Gastrocnemius medialis (tissue), 4 donors: Measurements from ENCODE around the gene DCAF16. TPM values are rescaled to one million over a fixed set of nuclear protein-coding genes. Genes with fewer than 3 reads are reported as not detected.

ENCODE experiments used
- ATAC-seq, 2 donors: fragments of 150-250 bp; one replicate each; pipeline ENCODE4 v1.9.1; 2016
- DNase-seq, 2 donors: peaks; one replicate each; pipeline ENCODE4 v3.0.0-alpha.2; 2019
- H3K27ac ChIP-seq, 4 donors: fragments of 200-600 bp; sonication (generic); 1 replicate in 1 of 4; 2 replicates in 3 of 4; pipeline ENCODE4 v1.5.1; 2016 to 2018; ENCODE audit warnings: mild to moderate bottlenecking in 2 of 4, moderate library complexity in 1 of 4
- H3K27me3 ChIP-seq, 3 donors: fragments of 200-600 bp; sonication (generic) in 2 of 3; 1 replicate in 1 of 3; 2 replicates in 2 of 3; pipeline versions ENCODE4 v1.5.1 to v1.6.0; 2016 to 2019; ENCODE audit warnings: mild to moderate bottlenecking in 1 of 3, moderate library complexity in 1 of 3
- H3K36me3 ChIP-seq, 2 donors: fragments of 200-600 bp; sonication (generic) in 1 of 2; one replicate each; pipeline ENCODE4 v1.5.1; 2017 to 2018
- H3K4me1 ChIP-seq, 2 donors: fragments of 200-600 bp; sonication (generic) in 1 of 2; one replicate each; pipeline ENCODE4 v1.5.1; 2016 to 2017; ENCODE audit warnings: mild to moderate bottlenecking in 2 of 2
- H3K4me3 ChIP-seq, 4 donors: fragments of 200-600 bp; sonication (generic) in 3 of 4; 1 replicate in 1 of 4; 2 replicates in 3 of 4; pipeline ENCODE4 v1.5.1; 2016 to 2019; ENCODE audit warnings: mild to moderate bottlenecking in 2 of 4
- H3K9me3 ChIP-seq, 3 donors: fragments of 200-600 bp; sonication (generic) in 2 of 3; 1 replicate in 1 of 3; 2 replicates in 2 of 3; pipeline ENCODE4 v1.5.1; 2016 to 2019
- CTCF ChIP-seq, 5 experiments: fragments of 450-650 bp in 3 of 5; fragments of 200-600 bp in 2 of 5; sonication (generic) in 2 of 5; IDR thresholded peaks in 4 of 5; conservative IDR thresholded peaks in 1 of 5; 1 replicate in 4 of 5; 2 replicates in 1 of 5; pipeline ENCODE4 v1.5.1; 2016 to 2019; ENCODE audit warnings: antibody characterized with exemption in 5 of 5, mild to moderate bottlenecking in 3 of 5, moderate library complexity in 3 of 5
- POLR2A ChIP-seq, 2 donors: fragments of 450-650 bp; IDR thresholded peaks; one replicate each; pipeline ENCODE4 v1.6.1; 2017; ENCODE audit warnings: antibody characterized with exemption in 2 of 2, mild to moderate bottlenecking in 2 of 2, moderate library complexity in 2 of 2
- in situ Hi-C, 4 donors: fragments of 200-750 bp; cut with MboI; loops; one replicate each; pipeline versions ENCODE4 v1.15.0 to v1.8.0; 2017; ENCODE audit warnings: low sequenced_read_pairs in 4 of 4
- intact Hi-C: fragments of 100-400 bp; cut with DNase I; formaldehyde crosslinking; loops from one replicate; pipeline ENCODE4 v1.15.1; 2023; ENCODE audit warnings: low total_unique reads
- total RNA-seq, 4 donors: library from RNA; depleted of rRNA; stranded (reverse); fragments of >200 nt; gene quantifications; one replicate each; pipeline versions ENCODE4 v1.1.0 to v1.2.3, GENCODE V29; 2016

DCAF16 gene
- total RNA-seq, 4 donors from 2014 or later = 5.8 to 12.3 (median 8.2) TPM

GRCh38 chr4:17765514-17766286, 44.9 kb downstream of the DCAF16 start:
- Histone ChIP-seq H3K27ac (no peak overlapping the region), H3K4me3 (no peak overlapping the region), H3K9me3 (no peaks in the 10 kb centered on the region), H3K36me3 (no peaks in the 10 kb centered on the region), H3K27me3 (no peaks in the 10 kb centered on the region), H3K4me1 (peaks cover 10 to 25% of the 10 kb centered on the region in 2 donors)
- intact Hi-C loops (no loop called here), in situ Hi-C loops (no loop called here)
- ATAC-seq (no peak), DNase-seq (no peak)
- no peak for TF ChIP-seq CTCF (IDR thresholded peaks at IDR 0.05 in 4 of 5, conservative IDR thresholded peaks at IDR 0.05 in 1 of 5)
- TF ChIP-seq POLR2A (IDR thresholded peaks at IDR 0.05) = no peak

- no peaks in the 10 kb centered on the region for H3K36me3 ChIP-seq
- intact Hi-C loops = loop anchor here (5.0 kb wide), 1 partner anchor 43 kb away; no protein-coding TSS in a partner anchor
- H3K9me3 ChIP-seq = no peaks in the 10 kb centered on the region
- in situ Hi-C loops = no loop called here
- no peaks in the 10 kb centered on the region for H3K27me3 ChIP-seq
- TF ChIP-seq POLR2A (IDR thresholded peaks at IDR 0.05) = no peak
- TF ChIP-seq CTCF (IDR thresholded peaks at IDR 0.05 in 4 of 5, conservative IDR thresholded peaks at IDR 0.05 in 1 of 5) = no peak
- ATAC-seq (no peak), DNase-seq (no peak)
- H3K27ac ChIP-seq = peak overlapping the region; percentile 54 to 71 (median 62)
- H3K4me1 ChIP-seq = peaks cover 10 to 16% of the 10 kb centered on the region in 2 donors
- no peak overlapping the region for H3K4me3 ChIP-seq
These were observed 46.6 kb downstream of the DCAF16 start for GRCh38 chr4:17763931-17764330.

- H3K36me3 ChIP-seq = no peaks in the 10 kb centered on the region
- DNase-seq (peak in 1 of 2 donors; percentile 55), ATAC-seq (peak; percentile 39 to 82)
- peaks cover 10 to 16% of the 10 kb centered on the region in 2 donors for H3K4me1 ChIP-seq
- H3K27me3 ChIP-seq = no peaks in the 10 kb centered on the region
- in situ Hi-C loops = no loop called here
- H3K27ac ChIP-seq = peak overlapping the region; percentile 54 to 71 (median 62)
- H3K4me3 ChIP-seq = no peak overlapping the region
- H3K9me3 ChIP-seq = no peaks in the 10 kb centered on the region
- intact Hi-C loops = loop anchor here (5.0 kb wide), 1 partner anchor 44 kb away; no protein-coding TSS in a partner anchor
- TF ChIP-seq POLR2A (IDR thresholded peaks at IDR 0.05) (no peak), CTCF (IDR thresholded peaks at IDR 0.05 in 4 of 5, conservative IDR thresholded peaks at IDR 0.05 in 1 of 5) (no peak)
These were observed 47.1 kb downstream of the DCAF16 start for GRCh38 chr4:17763416-17763815.

- Histone ChIP-seq H3K27ac (peak overlapping the region; percentile 54 to 71 (median 62)), H3K27me3 (no peaks in the 10 kb centered on the region), H3K9me3 (no peaks in the 10 kb centered on the region), H3K4me3 (no peak overlapping the region), H3K36me3 (no peaks in the 10 kb centered on the region), H3K4me1 (peaks cover 10 to 16% of the 10 kb centered on the region in 2 donors)
- TF ChIP-seq POLR2A (IDR thresholded peaks at IDR 0.05) = no peak
- TF ChIP-seq CTCF (IDR thresholded peaks at IDR 0.05 in 4 of 5, conservative IDR thresholded peaks at IDR 0.05 in 1 of 5) = peak in 4 of 5 experiments; percentile 23 to 48 (median 26)
- intact Hi-C loops (loop anchor here (5.0 kb wide), 1 partner anchor 45 kb away; no protein-coding TSS in a partner anchor), in situ Hi-C loops (no loop called here)
- peak; percentile 72 for ATAC-seq
- peak in 1 of 2 donors; percentile 48 for DNase-seq
These were observed 47.8 kb downstream of the DCAF16 start for GRCh38 chr4:17762726-17763125.
